Testis (tissue), 2 donors: ENCODE measurements around the gene CPE.

Experiments used
- POLR2A ChIP-seq: fragments of 450-650 bp; IDR thresholded peaks from one replicate; pipeline ENCODE4 v1.6.1; 2017; ENCODE audit warnings: antibody characterized with exemption, mild to moderate bottlenecking, moderate library complexity
- TF ChIP-seq, protein P1 (sequence below), 3 experiments: fragments of 450-650 bp in 2 of 3; fragments of 200-600 bp in 1 of 3; sonication (generic) in 1 of 3; IDR thresholded peaks; one replicate each; pipeline ENCODE4 v1.5.1; 2016 to 2019; ENCODE audit warnings: antibody characterized with exemption in 3 of 3, mild to moderate bottlenecking in 2 of 3, moderate library complexity in 1 of 3

DNA sequence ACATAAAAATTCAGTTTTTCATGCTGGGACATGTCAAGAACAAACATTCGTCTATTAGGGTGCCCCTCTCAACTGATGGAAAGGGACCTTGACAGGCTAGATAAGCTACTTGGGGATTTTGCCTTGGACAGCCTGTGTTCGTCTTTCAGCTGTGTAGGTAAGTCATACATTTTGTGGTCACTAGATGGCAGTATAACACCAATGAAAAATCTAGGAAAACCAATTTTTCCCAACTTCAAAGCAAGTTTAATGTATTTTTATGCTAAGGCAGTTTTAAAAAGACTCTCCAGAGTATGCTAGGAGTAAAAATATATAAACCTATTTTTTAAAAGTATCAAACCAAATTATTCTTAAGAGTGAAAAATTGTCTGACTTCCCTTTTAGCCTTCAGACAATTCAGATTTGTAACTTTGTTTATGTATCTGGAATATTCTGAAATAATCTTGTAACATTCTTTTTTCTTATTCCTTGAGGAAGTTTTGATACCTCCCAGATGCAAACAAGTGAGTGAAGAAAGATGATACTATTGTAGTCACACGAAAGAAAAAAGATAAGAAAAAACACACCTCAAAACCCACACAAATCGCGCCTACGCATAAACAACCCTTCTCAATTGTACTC is 158.3 kb downstream of the CPE start:
- no peak for TF ChIP-seq POLR2A
- TF ChIP-seq, protein P1, sequence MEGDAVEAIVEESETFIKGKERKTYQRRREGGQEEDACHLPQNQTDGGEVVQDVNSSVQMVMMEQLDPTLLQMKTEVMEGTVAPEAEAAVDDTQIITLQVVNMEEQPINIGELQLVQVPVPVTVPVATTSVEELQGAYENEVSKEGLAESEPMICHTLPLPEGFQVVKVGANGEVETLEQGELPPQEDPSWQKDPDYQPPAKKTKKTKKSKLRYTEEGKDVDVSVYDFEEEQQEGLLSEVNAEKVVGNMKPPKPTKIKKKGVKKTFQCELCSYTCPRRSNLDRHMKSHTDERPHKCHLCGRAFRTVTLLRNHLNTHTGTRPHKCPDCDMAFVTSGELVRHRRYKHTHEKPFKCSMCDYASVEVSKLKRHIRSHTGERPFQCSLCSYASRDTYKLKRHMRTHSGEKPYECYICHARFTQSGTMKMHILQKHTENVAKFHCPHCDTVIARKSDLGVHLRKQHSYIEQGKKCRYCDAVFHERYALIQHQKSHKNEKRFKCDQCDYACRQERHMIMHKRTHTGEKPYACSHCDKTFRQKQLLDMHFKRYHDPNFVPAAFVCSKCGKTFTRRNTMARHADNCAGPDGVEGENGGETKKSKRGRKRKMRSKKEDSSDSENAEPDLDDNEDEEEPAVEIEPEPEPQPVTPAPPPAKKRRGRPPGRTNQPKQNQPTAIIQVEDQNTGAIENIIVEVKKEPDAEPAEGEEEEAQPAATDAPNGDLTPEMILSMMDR (IDR thresholded peaks at IDR 0.05) = peak; percentile 63 to 81 (median 78)
